C4-2B (cell line): ENCODE measurements around the gene DTX1.

Experiments used
- ZFX ChIP-seq: fragments of 450-650 bp; IDR thresholded peaks from 2 replicates; pipeline ENCODE4 v1.6.1; 2017
- TF ChIP-seq, protein P1 (sequence below): fragments of 450-650 bp; conservative IDR thresholded peaks from 2 replicates; pipeline ENCODE4 v1.5.1; 2017; ENCODE audit warnings: mild to moderate bottlenecking

DNA sequence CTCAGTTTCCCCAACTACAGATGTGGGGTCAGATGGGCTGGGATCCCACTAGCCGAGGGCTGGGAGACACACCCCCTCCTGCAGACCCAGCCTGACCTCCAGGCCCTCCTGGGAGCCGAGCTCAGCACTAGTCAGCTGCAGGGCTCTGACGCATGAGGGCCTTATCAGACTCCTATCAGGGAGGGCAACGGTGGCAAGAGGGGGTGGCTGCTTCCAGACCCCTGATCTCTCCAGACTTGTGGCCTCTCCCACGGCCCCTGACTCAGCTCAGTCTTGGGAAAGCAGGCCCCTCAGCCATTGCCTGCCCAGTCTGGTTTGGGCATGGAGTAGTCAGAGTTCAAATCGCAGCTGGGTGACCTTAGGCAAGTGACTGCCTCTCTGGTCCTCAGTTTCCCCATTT lies 76.5 kb downstream of the DTX1 start:
- TF ChIP-seq, protein P1, sequence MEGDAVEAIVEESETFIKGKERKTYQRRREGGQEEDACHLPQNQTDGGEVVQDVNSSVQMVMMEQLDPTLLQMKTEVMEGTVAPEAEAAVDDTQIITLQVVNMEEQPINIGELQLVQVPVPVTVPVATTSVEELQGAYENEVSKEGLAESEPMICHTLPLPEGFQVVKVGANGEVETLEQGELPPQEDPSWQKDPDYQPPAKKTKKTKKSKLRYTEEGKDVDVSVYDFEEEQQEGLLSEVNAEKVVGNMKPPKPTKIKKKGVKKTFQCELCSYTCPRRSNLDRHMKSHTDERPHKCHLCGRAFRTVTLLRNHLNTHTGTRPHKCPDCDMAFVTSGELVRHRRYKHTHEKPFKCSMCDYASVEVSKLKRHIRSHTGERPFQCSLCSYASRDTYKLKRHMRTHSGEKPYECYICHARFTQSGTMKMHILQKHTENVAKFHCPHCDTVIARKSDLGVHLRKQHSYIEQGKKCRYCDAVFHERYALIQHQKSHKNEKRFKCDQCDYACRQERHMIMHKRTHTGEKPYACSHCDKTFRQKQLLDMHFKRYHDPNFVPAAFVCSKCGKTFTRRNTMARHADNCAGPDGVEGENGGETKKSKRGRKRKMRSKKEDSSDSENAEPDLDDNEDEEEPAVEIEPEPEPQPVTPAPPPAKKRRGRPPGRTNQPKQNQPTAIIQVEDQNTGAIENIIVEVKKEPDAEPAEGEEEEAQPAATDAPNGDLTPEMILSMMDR, result no peak
- no peak for TF ChIP-seq ZFX
